GM12873 (cell line): ENCODE data around the gene GABBR1.

ENCODE experiments used
- CTCF ChIP-seq: IDR thresholded peaks from 2 replicates; pipeline ENCODE4 v1.5.1; 2012; ENCODE audit warnings: low read depth, mild to moderate bottlenecking, moderate library complexity, low read length, control low read depth; ENCODE audit not compliant: insufficient read depth; ENCODE audit errors: missing control alignments

The GABBR1 gene

GRCh38 chr6:29576056-29576455 lies 56.9 kb downstream of the GABBR1 start:
- TF ChIP-seq CTCF: no peak

- TF ChIP-seq CTCF: no peak
Observed at GRCh38 chr6:29567991-29568390, 65.0 kb downstream of the GABBR1 start.

GRCh38 chr6:29567541-29567940 lies 65.4 kb downstream of the GABBR1 start:
- TF ChIP-seq CTCF: no peak

- TF ChIP-seq CTCF: no peak
Observed at GRCh38 chr6:29566856-29567255, 66.1 kb downstream of the GABBR1 start.

GRCh38 chr6:29564875-29565274 lies 68.1 kb downstream of the GABBR1 start:
- no peak for TF ChIP-seq CTCF

- no peak for TF ChIP-seq CTCF
Observed at GRCh38 chr6:29563435-29563965, 69.5 kb downstream of the GABBR1 start.

GRCh38 chr6:29561606-29562181 lies 71.3 kb downstream of the GABBR1 start:
- no peak for TF ChIP-seq CTCF
